NCI-H2107 (cell line): ENCODE data around the gene L3MBTL3.

ENCODE experiments used
- DNase-seq: peaks from one replicate; lab custom pipeline; 2025; lab: John Stamatoyannopoulos, UW

L3MBTL3 gene

DNA sequence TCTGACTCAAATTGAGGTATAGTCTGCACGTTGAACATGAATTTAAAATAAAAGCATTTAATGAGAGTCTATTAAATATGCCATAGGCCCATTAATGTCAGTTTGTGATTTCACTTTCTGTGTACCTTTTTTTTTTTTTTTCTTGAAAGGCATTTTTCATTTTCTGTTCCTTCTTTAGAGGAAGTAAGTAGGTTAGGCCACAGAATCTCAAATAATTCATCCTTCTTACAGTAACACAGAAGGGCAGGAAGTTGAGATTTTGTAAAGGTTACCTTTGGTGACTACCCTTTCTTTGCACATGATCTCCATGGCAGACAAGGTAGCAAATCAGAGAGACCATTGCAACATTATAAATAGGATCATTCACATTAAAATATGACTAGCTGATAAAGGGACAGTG, 9.6 kb downstream of the L3MBTL3 start:
- no peak for DNase-seq

DNA sequence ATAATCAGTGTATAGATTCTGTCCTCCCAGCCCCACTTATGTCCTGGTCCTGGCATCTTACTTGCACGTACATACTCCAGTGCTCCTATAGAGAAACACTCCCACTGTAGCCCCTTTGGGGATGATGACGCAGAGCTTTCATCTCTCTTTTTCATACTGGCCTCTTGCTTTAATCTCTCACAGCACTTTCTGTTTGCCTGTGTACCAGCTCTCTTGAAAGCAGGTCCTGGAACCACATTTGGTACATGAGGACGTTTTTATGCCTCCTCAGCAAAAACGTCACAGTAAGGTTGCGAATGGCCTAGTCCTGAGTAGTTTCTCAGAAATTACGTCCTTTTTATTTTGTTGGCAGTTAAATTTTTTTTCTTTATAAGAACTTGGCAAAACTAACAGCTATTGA, 10.8 kb downstream of the L3MBTL3 start:
- DNase-seq: no peak

- no peak for DNase-seq
These were observed 14.5 kb downstream of the L3MBTL3 start for GRCh38 chr6:130032758-130033340.

DNA sequence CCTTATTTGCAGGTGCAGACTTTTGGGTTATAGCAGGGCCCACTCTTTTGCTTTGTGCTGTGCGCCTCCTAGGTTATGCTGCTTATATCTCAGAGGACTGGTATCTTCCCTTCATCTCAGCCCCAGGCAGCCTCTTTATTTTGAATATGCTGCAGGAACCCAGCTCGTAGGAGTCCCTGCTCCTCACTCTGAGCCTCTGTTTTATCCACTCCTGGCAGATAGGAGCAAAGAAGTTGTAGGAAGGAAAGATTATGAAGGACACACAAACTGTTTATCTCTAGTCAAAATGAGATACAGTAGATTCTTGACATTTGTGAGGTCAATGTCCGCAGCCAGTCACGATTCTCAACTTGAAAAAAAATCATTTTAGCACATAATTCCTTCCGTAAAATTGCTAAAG, 15.6 kb downstream of the L3MBTL3 start:
- DNase-seq: no peak

DNA sequence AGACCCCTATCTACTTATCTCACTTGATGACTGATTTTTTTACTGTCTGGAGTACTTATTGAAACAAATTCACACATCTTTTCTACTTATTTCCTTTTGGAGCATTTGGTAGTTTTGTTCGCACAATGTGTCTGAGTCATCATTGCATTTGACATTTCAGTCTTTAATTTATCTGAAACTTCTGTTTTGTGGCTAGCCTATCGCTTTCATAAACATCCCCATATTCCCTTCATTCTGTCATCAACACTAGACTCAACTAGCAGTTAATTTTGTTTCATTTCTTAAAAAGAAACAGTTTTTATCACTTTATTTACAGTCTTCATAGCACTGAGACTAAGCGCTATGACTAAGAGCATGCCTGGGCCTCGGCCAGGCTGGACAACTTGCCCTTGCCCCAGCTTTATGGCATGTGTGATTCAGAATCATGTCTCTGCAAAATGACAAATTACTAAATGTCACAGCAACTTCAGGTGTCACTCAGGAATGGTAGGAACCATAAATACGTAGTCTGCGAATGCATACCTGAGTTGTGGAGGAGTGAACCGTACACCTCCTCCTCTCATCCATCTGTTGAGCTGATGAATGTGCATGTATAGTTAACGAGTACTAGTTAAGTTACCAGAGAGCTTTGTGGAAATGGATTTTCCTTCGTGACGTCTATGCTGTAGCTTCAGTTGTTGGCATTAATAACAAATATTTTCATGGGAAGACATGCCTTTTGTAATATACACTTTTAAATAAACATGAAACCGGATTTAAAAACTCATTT, 16.2 kb downstream of the L3MBTL3 start:
- DNase-seq: no peak

DNA sequence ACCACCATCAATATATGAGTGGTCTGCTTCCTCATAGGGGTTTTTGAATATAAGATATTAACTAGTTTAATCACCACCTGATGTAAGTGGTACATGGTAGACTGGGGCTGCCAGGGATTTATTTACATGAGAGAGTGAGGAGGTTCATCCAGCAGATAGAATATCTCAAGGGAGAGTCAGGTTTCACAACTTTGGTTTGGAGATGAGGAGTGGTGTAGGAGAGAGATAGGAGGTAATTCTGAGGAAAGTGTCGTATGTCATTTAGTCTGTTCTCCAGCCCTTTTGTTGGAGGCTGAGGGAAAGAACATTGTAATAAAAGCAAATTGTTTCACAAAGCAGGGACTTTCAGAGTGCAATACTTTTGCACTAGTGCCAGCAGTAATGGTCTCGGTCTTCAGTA, 16.8 kb downstream of the L3MBTL3 start:
- DNase-seq: no peak

DNA sequence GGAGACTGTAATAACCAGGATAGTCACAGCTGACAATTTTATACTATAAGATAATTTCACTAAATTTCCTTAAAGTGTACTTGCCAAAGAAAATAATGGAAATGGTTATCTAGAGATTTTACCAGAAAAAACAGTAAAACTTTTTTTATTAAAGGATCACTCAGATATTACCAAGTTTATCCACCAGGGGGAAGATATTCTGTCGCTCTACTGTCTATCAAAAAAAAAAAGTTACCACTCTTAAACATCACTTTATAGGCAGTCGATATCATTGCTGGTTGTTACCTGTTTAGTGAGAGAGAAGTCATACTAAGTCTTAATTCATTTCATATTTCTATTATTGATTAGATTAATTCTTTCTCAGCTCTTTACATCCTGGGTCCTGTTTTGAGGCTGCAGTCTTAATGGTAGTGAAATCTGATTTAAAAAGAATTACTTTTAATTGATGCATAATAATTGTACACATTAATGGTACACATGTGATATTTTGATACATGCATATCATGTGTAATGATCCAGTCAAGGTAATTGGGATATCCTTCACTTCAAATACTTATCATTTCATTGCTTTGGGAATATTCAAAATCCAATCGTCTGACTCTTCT, 18.9 kb downstream of the L3MBTL3 start:
- no peak for DNase-seq

DNA sequence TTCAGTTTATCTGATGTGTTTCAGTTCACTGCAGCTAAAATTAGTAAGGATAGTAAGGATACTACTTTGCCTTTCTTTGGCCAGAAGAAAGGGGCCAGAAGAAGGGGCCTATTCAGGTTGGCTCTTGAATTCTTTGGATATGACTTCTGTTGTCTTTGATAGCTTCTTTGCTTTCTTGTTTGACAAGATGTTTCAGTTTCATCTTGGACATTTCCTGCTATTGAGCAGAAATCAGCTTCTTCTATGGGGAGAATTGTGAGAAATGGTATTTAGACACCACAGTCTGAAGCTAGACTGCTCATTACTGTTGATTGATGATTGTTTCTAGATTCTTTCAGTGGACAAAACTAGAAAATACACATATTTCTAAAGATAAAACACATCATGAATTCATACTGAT, 23.2 kb downstream of the L3MBTL3 start:
- DNase-seq: no peak

- DNase-seq: no peak
These were observed 25.0 kb downstream of the L3MBTL3 start for GRCh38 chr6:130043344-130043743.

GRCh38 chr6:130045622-130046021, 27.2 kb downstream of the L3MBTL3 start:
- no peak for DNase-seq

GRCh38 chr6:130046671-130047070, 28.3 kb downstream of the L3MBTL3 start:
- no peak for DNase-seq

DNA sequence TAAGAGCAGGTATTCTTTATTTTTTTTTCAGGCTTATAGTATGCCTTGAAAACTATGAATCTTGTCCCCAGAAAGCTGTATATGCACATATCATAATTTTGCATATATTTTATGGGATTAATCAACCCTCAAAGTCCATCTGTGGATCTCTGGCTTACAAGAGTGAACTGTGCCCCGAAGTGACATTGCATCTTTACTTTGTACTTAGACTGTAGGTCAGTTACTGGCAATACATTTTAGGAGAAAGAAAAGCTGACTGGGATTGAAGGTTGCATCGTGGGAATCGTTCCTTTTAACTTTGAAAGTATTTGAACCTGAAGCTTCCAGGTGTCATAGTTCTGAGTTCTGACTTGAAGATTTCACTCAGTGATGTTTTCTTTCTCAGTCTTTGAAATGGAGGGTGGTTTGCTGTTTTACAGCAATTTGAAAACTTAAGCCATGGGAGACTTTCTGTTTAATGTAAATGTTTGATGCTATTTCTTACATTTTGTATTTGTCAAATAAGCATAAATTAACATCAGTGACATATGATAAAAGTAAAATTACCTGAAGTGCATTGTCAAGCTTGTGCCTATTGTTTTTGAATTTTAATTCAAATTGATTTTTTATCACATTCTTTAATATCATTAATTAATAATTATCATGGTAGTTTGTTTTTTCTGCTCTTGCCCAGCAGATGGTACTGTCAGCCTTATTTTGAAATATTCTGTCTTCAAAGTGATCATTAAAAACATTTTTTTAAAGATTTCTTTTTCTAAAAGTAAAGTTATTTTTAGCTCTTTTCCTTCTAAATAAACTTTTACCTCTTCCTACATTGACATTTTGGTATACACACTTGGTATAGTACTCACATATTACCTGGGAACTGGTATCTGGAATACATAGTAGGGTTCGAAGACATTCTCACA, 29.0 kb downstream of the L3MBTL3 start:
- DNase-seq: no peak

DNA sequence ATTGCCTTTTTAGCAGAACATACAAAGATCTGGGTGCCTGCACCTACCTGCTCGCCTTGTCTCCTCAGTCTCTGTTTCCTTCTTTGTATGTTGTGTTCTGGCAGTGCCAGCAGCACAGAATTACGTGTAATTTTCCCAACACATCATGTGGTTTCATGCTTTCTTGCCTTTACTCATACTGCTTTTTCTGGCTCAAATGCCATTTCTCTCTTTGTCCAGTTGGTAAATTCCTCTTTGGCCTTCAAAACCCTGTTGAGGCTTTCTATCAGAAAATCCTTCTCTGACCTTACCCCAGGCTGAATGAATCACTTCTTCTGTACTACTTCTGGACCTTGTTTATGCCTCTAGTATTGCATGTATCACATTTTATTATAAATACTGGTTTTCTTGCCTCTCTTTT, 31.8 kb downstream of the L3MBTL3 start:
- no peak for DNase-seq

DNA sequence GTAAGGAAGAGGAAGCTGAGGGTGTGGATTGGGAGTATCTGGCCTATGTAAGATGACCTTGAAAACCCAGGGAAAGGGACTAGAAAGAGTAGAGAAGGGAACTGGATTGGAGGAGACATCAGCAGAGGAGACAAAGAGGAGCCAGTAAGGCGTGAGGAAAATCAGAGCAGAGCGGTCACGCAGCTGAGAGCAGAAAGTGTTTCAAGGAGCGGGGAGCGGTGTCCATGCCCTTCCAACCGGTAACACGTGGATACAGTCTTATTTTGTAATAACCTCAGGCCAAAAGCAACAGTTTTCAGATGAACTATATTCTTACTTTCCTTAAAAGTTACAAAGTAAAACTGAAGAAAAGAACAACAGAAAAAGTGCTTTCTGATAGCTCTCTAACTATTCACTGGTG, 36.3 kb downstream of the L3MBTL3 start:
- DNase-seq: no peak

GRCh38 chr6:130055271-130055670, 36.9 kb downstream of the L3MBTL3 start:
- DNase-seq: no peak

DNA sequence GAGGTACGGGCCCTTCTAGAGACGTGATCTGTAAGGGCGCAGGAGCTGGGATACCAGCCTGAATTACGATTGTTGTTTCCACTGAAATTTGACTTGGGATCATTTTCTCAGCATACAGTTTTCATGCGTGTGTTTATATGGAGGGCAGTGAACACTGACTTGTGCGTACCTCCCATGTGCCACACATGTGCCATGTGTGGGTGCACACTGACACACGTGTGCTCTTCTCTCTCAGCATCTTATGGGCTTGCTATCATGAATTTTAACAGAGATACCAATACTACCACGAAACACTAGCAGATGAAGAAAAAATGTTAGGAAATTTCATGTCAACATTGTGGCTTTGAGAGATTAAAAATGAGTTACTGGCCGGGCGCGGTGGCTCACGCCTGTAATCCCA, 39.1 kb downstream of the L3MBTL3 start:
- DNase-seq: no peak

DNA sequence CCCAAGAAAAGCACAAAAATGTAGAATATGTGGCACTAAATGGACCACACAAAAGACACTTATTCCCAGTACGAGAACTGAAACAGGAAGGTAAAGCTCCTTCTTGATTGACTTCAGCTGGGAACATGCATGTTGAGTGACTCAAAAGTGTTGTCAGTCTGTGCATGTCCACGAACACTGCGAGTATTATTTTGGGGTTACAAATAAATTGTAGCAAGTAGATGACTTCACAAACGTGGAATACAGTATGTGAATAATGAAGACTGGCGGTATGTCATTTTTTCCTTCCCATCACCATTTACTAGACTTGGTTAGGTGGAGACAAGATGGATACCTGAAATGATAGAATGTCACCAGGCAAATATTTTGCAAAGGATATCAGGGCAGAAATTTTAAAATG, 45.4 kb downstream of the L3MBTL3 start:
- DNase-seq: no peak

DNA sequence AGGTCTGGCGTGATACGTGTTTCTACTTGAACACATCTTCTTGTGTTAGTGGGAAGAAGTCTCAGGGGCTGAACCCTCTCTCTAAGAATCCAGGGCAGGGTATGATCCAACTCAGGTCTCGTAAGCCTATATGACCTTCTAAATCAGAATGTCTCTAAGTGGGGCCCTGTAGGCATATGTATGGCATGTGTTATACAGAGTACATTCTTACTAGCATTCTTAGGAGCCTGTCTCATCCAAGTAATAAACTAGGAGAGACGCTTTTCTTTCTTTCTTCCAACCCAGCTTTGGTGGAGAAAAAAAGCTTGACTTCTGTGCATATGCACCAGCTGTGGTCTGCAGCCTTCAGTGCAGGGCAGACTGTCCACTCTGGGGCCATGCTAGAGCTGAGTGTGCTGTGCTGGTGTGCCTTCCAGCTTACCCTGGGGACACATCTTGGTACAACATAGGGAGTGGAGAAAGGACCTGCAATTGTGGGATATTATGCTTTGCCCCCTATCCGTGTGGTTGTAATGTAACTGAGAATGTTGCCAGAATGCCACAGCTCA, 47.3 kb downstream of the L3MBTL3 start:
- no peak for DNase-seq

DNA sequence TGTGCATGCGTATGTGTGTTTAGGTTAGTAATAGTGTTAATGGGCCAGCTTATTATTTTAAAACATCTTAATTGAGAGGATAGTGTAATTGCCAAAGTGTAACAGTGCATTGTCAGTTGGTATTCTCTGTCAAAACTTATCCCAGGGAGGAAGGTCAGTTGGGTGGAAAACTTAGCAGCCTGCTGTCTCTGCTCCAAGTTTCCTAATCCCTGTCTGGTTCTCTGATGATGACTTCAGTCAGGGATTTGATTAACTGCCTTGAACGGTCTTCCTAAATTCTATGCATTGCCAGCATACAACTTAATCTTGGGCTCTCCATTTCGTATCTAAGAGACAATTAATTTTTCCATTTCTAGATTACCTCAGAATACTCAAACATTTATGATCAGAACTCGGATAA, 51.1 kb downstream of the L3MBTL3 start:
- DNase-seq: no peak

- DNase-seq: no peak
These were observed 51.9 kb downstream of the L3MBTL3 start for GRCh38 chr6:130070326-130070725.

DNA sequence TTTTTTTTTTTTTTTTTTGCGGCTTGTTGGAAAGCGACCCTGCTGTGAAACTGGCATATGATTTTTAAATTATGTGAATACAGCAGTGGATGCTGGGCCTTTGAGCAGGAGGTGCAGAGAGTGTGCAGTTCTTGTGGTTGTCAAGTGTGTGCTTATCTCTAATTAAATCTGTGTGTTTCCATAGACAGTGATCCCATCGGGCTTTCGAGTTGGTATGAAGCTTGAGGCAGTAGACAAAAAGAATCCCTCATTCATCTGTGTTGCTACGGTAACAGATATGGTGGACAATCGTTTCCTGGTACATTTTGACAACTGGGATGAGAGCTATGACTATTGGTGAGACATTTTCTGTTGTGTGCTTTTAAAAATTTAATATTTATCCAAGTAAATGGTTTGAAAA, 52.4 kb downstream of the L3MBTL3 start:
- DNase-seq: peak; percentile 26

- no peak for DNase-seq
These were observed 57.6 kb downstream of the L3MBTL3 start for GRCh38 chr6:130075879-130076460.
